Ascending aorta (tissue), 2 donors: ENCODE results near the gene TST. TPM values are rescaled to one million over a fixed set of nuclear protein-coding genes. Genes with fewer than 3 reads are reported as not detected.

Experiments used
- DNase-seq, 2 donors: peaks; one replicate each; pipeline ENCODE4 v3.0.0-alpha.2; 2019; ENCODE audit warnings: low spot score in 2 of 2
- H3K27ac ChIP-seq, 2 donors: fragments of 200-600 bp; sonication (generic); one replicate each; pipeline ENCODE4 v1.5.1; 2016 to 2017; ENCODE audit warnings: mild to moderate bottlenecking in 1 of 2
- H3K27me3 ChIP-seq: fragments of 200-600 bp; sonication (generic); one replicate; pipeline ENCODE4 v1.5.1; 2017
- H3K36me3 ChIP-seq, 2 donors: fragments of 200-600 bp; sonication (generic); one replicate each; pipeline ENCODE4 v1.5.1; 2016
- H3K4me1 ChIP-seq, 2 donors: fragments of 200-600 bp; sonication (generic); one replicate each; pipeline ENCODE4 v1.5.1; 2016 to 2017; ENCODE audit warnings: mild to moderate bottlenecking in 1 of 2
- H3K4me3 ChIP-seq, 2 donors: fragments of 200-600 bp; sonication (generic); one replicate each; pipeline ENCODE4 v1.5.1; 2016 to 2017; ENCODE audit warnings: mild to moderate bottlenecking in 1 of 2
- H3K9me3 ChIP-seq, 2 donors: fragments of 200-600 bp; sonication (generic); one replicate each; pipeline ENCODE4 v1.5.1; 2016
- CTCF ChIP-seq, 3 experiments: fragments of 200-600 bp in 2 of 3; fragments of 450-650 bp in 1 of 3; sonication (generic) in 2 of 3; IDR thresholded peaks; one replicate each; pipeline ENCODE4 v1.5.1; 2016 to 2019; ENCODE audit warnings: antibody characterized with exemption in 3 of 3, mild to moderate bottlenecking in 1 of 3, moderate library complexity in 1 of 3
- intact Hi-C: fragments of 100-400 bp; cut with DNase I; formaldehyde crosslinking; loops from one replicate; pipeline ENCODE4 v1.15.1; 2023
- total RNA-seq: library from RNA; depleted of rRNA; stranded (reverse); fragments of >200 nt; gene quantifications from one replicate; pipeline ENCODE4 v1.1.0, GENCODE V29; 2016

Gene TST
- total RNA-seq, 1 donor from 2014 or later, result 22.7 TPM

- H3K9me3 ChIP-seq, result no peaks in the 10 kb centered on the region
- intact Hi-C loops, result no loop called here
- peaks cover 0 to 6% of the 10 kb centered on the region in 2 donors for H3K4me1 ChIP-seq
- H3K27me3 ChIP-seq, result no peaks in the 10 kb centered on the region
- TF ChIP-seq CTCF (IDR thresholded peaks at IDR 0.05), result no peak
- no peaks in the 10 kb centered on the region for H3K36me3 ChIP-seq
- H3K27ac ChIP-seq, result no peak overlapping the region
- no peak for DNase-seq
- no peak overlapping the region for H3K4me3 ChIP-seq
Measured at GRCh38 chr22:37008365-37008764, 10.9 kb downstream of the TST start.

DNA sequence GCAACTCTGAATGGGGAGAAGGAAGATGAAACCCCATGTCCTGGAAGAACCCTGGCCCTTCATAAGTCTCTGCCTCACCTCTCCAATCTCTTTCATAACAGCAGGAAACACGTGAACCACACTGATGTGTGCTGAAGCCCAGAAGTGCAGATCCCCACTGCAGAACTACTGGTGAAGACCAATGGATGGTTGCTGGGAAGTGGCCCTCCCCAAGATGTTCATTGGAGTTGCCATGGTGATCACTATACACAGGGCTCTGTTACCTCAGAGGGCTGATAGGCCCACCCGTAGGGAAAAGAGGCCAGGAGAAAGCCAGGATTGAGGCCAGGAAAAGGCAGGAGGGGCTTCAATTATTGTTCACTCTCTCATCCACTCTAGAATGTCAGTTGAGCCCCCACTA is 11.6 kb downstream of the TST start:
- Histone ChIP-seq H3K4me3 (no peak overlapping the region), H3K27me3 (no peaks in the 10 kb centered on the region), H3K9me3 (no peaks in the 10 kb centered on the region), H3K27ac (no peak overlapping the region), H3K36me3 (no peaks in the 10 kb centered on the region), H3K4me1 (peaks cover 0 to 6% of the 10 kb centered on the region in 2 donors)
- TF ChIP-seq CTCF (IDR thresholded peaks at IDR 0.05), result no peak
- intact Hi-C loops, result no loop called here
- DNase-seq, result no peak

GRCh38 chr22:37002633-37003032 is 16.6 kb downstream of the TST start:
- Histone ChIP-seq H3K4me1 (no peaks in the 10 kb centered on the region), H3K4me3 (no peak overlapping the region), H3K27ac (no peak overlapping the region), H3K36me3 (no peaks in the 10 kb centered on the region), H3K9me3 (no peaks in the 10 kb centered on the region), H3K27me3 (no peaks in the 10 kb centered on the region)
- no peak for TF ChIP-seq CTCF (IDR thresholded peaks at IDR 0.05)
- intact Hi-C loops, result no loop called here
- no peak for DNase-seq

DNA sequence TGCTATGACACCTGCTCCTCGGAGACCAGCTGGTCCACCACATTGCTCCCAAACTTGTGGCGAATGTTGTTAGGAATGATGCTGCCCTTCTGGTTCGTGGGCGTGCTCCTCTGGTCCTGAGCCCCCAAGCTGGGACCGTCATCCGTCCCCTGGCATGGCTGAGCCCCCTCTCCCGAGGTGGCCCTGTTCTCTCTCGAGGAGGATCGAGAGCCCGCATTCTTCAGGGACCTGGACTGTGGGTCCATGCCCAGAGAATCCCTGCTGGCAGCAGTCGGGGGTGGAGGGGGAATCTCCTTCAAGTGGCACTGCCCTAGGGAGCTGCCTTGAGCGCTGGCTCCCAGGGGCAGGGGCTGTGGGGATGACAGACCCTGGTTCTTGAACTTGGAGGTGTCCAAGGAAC is 17.4 kb downstream of the TST start:
- no peaks in the 10 kb centered on the region for H3K9me3 ChIP-seq
- intact Hi-C loops, result no loop called here
- no peaks in the 10 kb centered on the region for H3K27me3 ChIP-seq
- no peak overlapping the region for H3K27ac ChIP-seq
- no peaks in the 10 kb centered on the region for H3K4me1 ChIP-seq
- DNase-seq, result no peak
- no peak for TF ChIP-seq CTCF (IDR thresholded peaks at IDR 0.05)
- no peaks in the 10 kb centered on the region for H3K36me3 ChIP-seq
- no peak overlapping the region for H3K4me3 ChIP-seq

- Histone ChIP-seq H3K36me3 (no peaks in the 10 kb centered on the region), H3K27ac (no peak overlapping the region), H3K27me3 (no peaks in the 10 kb centered on the region), H3K4me3 (no peak overlapping the region), H3K4me1 (no peaks in the 10 kb centered on the region), H3K9me3 (no peaks in the 10 kb centered on the region)
- intact Hi-C loops, result no loop called here
- DNase-seq, result no peak
- TF ChIP-seq CTCF (IDR thresholded peaks at IDR 0.05), result no peak
Measured at GRCh38 chr22:37000676-37001534, 18.3 kb downstream of the TST start.
